Measurements from ENCODE around the gene RCOR3.

The RCOR3 gene

DNA sequence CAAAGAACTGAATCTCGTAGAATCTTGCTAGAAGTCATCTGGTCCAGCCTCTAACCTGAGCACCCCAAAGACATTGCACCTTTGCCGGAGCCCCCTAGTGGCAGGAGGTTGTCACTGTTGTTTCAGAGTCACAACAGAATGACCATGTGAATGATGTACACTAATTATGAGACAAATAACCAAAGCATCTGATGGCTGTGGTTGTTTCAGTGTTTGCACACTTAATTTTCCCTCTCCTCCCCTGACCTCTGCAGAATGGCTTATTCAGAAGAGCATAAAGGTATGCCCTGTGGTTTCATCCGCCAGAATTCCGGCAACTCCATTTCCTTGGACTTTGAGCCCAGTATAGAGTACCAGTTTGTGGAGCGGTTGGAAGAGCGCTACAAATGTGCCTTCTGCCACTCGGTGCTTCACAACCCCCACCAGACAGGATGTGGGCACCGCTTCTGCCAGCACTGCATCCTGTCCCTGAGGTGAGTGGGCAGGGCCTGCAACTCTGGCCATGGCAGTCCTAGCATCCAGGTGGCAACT, 93.9 kb downstream of the RCOR3 start:
- DNase-seq, result peak; percentile 33
- in situ Hi-C loops (cut with HindIII; ENCODE audit: low pct_ligation_motif_present, low pct_unique_long_range_greater_than_20kb, low sequenced_read_pairs), result no loop called here

DNA sequence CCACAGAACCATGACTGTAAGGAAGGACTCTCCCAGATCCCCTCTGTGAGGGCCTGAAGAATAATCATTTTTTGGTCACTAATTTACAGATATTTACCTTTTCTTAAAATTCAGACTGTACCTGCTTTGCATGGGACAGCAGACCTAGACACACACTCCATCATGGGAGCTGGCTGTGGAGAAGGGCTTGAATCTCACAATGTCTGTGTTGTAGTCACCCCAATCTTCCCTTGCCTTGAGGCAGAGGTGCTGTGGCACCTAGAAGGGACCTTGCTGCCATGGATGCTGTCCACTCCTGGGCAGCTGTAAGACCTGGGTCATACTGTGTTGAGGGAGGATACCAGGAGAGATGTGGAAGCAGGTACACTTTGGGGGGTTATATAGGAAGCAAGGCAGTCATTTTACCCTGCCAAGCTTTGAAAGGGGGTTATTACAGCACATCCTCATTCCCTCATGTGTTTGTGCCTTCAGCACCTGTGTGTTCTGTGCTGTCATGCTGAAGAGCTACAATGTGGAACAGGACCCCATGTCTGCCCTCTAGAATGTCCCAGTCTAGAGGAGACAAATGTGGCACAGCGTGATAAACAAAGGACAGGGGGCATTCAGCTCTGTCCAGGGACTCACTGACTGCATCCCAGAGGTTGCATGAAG, 94.5 kb downstream of the RCOR3 start:
- in situ Hi-C loops (cut with HindIII; ENCODE audit: low pct_ligation_motif_present, low pct_unique_long_range_greater_than_20kb, low sequenced_read_pairs), result no loop called here
- DNase-seq, result no peak

DNA sequence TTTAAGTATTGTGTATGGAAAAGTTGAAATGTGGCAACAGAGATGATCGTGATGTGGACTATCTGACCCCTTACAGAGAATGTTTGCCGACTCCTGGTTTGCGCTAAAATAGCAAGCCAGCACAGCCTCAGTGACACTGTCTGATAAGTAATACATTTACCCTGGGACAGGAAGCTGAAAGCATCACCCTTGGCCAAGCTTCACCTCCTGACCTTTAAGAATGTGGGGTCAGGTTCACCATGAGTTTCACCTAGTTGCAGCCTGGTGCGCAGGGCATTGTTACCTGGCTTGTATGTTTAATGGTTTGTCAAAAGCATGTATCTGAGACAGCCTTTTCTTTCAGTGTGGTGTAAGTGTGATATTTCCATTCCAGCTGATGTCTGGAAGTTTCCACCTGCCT, 96.7 kb downstream of the RCOR3 start:
- no peak for DNase-seq
- in situ Hi-C loops (cut with HindIII; ENCODE audit: low pct_ligation_motif_present, low pct_unique_long_range_greater_than_20kb, low sequenced_read_pairs), result no loop called here

DNA sequence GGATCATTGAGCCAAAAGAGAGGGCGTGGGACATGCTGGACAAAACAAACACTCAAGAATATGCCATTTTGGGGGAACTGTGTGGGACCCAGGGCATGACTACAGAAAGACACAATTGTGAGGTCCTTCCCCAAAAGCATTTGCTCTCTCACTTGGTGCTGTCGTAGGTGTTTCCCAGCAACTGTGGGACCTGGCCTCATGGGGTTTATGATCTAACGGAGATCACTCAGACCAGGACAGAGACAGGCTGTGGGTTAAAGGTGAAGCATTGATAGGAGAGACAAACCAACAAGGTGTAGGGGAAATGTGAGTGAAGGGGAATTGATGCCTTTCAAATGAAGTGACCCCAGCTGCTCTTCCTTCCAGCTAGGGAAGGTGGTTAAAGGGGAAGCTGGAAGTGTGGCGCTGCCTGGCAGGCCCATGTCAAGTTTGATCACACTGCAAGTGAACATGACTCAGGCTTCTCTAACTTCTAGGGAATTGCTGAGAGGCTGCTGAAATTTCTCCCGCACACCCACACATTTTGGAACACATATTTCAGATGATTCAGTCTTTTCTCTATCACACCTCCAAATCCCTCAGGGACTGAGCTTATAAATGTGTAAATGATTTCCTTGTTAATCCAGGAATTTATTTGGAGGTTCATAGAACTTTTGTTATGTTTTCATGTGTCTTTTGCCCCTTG, 97.7 kb downstream of the RCOR3 start:
- in situ Hi-C loops (cut with HindIII; ENCODE audit: low pct_ligation_motif_present, low pct_unique_long_range_greater_than_20kb, low sequenced_read_pairs), result no loop called here
- DNase-seq, result no peak

DNA sequence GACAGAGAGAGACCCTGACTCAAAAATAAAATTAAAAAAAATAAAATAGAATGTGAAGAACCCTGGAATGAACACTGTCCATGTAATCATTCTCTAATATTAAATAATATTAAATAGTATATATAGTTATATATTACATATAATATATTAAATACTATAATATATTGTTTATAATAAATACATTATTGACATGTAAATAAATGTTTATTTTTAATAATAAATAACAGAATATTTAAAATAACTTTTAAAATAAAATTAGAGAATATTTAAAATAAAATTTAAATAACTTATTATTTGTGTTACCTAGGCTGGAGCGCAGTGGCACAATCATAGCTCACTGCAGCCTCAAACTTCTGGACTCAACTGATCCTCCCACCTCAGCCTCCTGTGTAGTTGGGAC, 99.5 kb downstream of the RCOR3 start:
- in situ Hi-C loops (cut with HindIII; ENCODE audit: low pct_ligation_motif_present, low pct_unique_long_range_greater_than_20kb, low sequenced_read_pairs), result no loop called here
- DNase-seq, result no peak

DNA sequence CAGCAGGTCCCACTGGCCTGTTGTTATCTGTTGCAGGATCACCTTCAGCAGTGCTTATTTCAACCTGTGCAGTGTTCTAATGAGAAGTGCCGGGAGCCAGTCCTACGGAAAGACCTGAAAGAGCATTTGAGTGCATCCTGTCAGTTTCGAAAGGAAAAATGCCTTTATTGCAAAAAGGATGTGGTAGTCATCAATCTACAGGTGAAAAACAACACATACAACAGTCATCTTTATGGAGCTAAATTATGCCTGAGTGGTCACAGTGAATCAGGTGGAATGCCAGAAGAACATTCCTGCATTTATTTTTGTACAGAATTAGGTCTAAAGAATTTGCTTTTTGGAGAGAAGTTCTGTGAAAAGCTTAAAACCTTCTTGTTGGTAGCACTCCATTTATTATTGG, 100.7 kb downstream of the RCOR3 start:
- in situ Hi-C loops (cut with HindIII; ENCODE audit: low pct_ligation_motif_present, low pct_unique_long_range_greater_than_20kb, low sequenced_read_pairs), result no loop called here
- DNase-seq, result no peak

DNA sequence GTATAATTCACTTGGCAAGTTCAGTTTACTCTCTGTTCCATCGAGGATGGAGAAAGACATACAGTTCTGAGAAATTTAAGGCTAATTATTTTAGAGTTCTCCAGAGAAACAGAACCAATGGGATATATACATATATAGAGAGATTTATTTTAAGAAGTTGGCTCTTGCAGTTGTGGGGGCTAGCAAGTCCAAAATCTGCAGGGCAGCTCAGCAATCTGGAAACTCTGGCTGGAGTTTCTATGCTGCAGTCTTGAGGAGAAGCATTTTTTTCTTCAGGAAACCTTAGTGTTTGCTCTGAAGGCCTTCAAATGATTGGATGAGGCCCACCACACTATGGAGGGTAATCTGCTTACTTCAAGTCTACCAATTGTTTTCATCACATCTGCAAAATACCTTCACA, 102.0 kb downstream of the RCOR3 start:
- no peak for DNase-seq
- in situ Hi-C loops (cut with HindIII; ENCODE audit: low pct_ligation_motif_present, low pct_unique_long_range_greater_than_20kb, low sequenced_read_pairs), result no loop called here
